DMS53 (cell line): ENCODE results near the gene EIF3B.
"Not testable (repeated sequence)": the region's sequence is repeated elsewhere in the genome, so short reads cannot be mapped to it uniquely, and the experiment has no call there.

ENCODE experiments used
- DNase-seq: peaks from one replicate; lab custom pipeline; 2025; lab: John Stamatoyannopoulos, UW

EIF3B gene

DNA sequence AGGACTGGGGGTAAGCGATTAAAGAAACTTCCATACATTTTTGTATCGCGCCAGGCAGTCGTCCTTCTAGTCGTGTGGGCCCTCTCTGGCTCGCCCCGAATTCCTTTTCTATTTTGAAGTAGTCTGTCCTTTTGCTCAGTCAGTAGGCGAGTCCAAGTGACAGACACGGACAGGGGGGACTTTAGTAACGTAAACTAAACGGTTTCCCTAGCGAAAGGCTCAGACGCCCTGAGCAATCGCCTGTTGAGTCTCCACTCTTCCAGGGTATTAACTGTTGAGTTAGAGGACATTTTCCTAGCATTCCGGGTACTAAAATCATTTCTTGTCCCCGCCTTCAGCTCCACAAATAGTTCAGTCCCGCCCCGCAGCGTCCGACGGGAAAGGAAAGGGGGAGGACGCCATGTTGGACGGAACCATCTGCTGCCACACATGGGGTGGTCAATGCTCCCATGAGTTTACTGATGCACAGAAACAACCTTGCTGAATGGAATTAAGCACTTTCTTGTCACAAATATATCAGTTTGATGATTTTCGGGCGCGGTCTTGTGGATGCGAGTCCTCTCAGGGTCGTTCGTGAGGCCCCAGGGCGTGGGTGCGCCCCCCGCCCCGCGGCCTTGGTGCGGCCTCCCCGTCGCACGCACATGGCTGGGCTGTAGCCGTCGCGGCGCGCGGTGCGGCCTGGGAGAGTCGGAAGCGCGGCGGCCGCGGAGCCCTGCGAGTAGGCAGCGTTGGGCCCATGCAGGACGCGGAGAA lies at the start of gene EIF3B:
Gene EIF3B (plus strand): TSS at position 642 of the 753 bp plus-strand sequence. CDS start 95 bp downstream, at position 737.
- peak; percentile 96 for DNase-seq

DNA sequence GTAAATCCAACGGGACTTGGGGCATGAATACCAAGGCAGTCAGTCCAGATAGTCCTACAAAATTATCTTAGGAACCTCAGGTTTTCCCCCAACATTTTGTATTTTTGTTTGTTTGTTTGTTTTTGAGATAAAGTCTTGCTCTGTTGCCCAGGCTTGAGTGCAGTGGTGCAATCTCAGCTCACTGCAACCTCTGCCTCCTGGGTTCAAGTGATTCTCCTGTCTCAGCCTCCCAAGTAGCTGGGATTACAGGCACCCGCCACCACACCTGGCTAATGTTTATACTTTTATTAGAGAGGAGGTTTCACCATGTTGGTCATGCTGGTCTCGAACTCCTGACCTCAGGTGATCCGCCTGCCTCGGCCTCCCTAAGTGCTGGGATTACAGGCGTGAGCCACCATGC lies 49.4 kb upstream of the EIF3B start:
- not testable (repeated sequence) for DNase-seq

DNA sequence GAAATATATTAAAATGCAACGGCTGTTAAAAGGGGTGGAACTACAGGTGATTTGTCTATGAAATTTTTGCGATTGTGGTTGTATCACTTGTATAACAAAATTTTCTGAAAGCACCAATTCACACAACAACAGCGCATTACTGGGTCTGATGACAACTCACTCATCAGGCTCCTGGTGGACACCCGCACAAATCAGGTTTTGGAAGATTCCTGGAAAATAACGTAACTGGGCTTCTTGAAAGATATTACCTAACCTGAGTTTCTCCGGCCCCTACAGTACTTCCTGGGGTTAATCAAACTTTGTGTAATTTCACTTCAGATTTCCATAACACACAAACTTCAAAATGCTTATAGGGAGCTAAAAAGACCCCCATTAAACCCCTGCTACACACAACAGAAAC lies 47.9 kb upstream of the EIF3B start:
- no peak for DNase-seq

DNA sequence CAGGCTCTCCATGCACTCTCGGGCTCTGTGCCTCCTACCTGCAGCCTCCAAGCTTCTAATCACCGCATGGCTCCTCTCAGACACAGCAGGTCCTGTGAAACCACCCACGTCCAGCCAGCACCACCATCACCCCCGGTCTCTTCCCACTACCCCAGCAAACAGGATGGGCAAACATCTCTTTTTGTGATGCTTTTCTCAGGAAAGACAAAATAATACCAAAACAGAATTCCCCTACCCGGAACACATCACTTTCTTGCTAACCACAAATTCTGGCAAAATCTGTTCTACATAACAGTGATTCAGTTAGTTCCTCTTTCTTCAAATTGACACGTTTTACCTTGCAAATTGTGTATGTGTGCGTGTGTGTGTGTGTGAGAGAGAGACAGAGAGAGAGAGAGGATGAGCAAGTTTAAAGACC lies 46.9 kb upstream of the EIF3B start:
- no peak for DNase-seq

DNA sequence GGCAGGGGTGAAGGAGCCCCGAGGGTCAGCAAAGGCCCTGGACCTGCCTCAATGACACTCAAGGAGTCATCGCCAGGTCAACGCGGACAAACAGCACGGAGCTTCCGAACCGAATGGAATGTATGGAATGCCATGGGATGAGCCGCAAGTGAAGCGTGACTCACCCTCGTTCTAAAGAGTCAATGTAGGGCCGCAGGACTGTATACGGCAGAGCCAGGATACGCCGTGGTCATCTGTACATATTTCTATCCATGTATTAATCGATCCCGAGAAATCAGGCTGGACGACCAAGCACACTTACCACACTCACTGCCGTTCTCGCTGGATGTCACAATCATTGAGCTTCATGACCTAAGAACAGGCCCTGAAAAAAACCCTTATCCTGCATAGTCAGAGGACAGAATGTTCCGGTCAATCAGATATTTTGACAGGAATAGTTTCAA lies 44.7 kb upstream of the EIF3B start:
- no peak for DNase-seq

DNA sequence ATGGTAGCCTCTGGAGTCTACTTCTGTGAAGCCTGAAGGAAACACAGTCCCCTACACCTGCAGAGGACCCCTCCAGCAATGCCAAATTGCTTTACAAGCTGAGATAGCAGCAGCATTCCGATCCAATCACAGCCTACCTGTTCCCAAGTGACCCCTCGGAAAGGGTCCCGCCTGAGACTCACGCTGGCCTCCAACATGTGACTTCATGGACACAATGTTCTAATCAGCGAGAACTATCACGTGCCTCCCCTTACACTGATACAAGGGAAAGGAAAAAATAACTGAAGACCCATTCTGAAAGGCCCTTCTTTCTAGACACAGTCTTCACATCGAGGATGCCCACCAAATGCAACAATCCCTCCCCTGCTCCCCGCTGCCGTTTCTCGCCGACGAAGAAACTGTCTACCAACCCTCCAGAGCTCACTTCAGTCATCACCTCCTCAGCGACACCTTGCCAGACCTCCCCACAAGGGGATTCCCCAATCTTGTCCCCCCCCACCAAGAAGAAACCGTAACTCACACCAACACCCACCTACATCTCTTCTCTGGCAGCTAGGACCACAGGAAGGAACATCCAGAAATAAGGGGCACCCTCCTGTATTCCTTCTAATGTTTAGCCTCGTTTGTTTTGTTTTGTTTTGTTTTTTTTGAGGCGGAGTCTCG lies 42.2 kb upstream of the EIF3B start:
- no peak for DNase-seq

DNA sequence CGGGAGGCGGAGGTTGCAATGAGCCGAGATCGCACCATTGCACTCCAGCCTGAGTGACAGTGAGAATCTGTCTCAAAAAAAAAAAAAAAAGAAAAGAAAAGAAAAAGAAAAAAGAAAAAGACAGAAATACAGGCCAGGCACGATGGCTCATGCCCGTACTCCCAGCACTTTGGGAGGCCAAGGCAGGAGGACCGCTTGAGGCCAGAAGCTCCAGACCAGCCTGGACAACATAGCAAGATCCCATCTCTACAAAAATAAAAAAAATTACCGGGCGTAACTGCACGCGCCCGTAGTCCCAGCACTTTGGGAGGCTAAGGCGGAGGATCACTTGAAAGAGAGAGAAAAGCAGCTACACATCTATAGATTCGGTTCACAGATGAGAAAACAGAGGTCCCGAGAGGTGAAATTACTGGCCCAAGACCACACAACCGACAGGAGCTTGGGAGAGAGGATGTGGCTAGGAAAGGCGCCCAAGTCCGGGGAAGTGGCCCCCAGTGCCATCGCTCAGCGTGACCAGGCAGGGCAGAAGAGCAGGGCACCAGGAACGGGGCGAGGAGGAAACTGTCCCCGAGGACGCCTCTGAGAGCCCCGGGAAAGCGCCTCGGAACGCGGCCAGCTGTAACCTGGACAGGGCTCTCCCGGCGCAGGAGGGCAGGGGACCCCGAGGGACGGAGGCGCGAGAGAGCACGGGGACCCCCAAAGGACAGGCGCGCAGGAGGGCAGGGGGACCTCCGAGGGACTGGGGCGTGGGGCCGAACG lies 41.0 kb upstream of the EIF3B start:
- DNase-seq = peak; percentile 58

DNA sequence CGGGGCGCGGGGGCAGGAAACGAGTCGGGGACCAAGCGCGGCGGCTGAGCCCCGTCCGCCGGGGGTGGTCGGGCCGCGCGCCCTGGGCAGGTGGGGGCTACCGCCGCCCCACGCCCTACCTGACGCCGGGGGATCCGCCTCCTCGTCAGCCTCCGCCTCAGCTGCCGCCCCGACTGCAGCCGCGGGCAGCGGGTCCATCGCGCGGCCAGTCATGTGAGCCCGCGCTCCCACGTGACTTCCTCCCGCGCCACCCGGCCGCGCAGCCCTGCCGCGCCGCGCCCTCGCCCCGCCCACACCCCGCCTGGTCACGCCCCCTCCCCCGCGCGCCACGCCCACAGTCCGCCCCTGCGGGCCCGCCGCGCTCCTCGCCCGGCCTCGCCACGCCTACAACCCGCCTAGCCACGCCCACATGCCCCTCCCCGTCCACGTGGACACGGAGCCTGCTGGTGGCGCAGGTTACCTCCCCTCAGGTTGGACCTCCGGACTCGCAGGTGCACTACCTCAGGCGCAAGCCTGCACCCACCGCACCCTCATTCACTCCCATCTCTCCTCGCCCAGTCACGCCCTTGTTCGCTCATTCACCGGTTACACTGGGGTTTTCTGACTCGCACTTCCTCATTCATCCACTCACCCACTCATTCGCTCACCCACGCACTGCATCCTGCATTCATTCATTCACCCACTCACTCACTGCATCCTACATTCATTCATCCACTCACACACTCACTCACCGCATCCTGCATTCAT lies 40.2 kb upstream of the EIF3B start, which contains the start of gene SNX8:
Gene SNX8 (minus strand): TSS at position 233 of the 747 bp plus-strand sequence. CDS start 20 bp downstream, at position 213.
- DNase-seq = peak; percentile 97

DNA sequence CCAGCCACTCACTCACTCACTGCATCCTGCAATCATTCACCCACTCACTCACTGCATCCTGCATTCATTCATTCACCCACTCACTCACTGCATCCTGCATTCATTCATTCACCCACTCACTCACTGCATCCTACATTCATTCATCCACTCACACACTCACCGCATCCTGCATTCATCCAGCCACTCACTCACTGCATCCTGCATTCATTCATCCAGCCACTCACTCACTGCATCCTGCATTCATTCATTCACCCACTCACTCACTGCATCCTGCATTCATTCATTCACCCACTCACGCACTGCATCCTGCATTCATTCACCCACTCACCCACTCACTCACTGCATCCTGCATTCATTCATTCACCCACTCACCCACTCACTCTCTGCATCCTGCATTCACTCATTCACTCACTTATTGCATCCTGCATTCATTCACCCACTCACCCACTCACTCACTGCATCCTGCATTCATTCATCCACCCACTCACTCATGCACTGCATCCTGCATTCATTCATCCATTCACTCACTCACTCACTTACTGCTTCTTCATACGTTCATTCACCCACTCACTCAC lies 39.6 kb upstream of the EIF3B start:
- DNase-seq = not testable (repeated sequence)

DNA sequence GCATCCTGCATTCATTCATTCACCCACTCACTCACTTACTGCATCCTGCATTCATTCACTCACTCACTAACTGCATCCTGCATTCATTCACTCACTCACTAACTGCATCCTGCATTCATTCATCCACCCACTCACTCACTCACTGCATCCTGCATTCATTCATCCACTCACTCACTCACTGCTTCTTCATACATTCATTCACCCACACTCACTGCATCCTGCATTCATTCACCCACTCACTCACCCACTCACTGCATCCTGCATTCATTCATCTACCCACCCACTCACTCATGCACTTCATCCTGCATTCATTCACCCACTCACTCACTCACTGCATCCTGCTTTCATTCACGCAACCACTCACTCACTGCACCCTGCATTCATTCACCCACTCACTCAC lies 38.8 kb upstream of the EIF3B start:
- no peak for DNase-seq

DNA sequence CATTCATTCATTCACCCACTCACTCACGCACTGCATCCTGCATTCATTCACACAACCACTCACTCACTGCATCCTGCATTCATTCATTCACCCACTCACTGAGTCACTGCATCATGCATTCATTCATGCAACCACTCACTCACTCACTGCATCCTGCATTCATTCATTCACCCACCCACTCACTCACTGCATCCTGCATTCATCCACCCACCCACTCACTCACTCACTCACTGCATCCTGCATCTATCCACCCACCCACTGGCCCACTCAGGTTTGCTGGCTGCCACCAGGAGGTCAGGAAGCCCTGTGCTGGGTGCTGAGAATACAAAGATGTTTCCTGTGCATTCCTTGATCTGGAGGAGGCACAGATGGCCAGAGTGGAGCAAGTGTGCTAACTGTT lies 38.0 kb upstream of the EIF3B start:
- no peak for DNase-seq

DNA sequence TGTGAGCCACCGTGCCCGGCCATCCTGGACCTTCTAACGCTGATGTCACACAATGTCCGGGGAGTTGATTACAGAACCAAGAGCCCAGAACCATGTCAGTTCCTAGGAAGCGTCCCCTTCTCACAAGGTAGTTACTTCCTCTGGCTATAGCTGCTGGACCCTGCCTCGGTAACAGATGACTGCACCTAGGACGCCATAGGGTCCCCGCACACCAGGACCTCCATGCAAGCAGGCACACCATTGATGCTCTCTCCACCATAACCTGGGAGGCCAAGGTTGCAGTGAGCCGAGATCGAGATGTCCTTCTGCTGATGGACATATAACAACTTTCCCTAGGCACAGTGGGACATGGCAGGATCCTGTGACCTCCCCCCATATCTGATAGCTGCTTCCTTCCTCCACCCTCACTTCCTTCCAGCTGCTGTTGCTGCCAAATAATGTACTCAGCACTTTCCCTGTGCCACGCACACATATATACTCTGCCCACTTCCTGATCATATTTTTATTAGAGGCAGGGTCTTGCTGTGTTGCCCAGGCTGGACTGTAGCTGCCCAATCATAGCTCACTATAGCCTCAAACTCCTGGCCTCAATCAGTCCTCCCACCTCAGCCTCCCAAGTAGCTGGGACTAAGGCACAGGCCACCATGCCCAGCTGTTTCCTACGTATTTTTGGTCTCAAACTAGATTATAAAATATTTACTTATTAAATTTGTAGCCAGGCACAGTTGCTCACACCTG lies 36.9 kb upstream of the EIF3B start:
- no peak for DNase-seq

DNA sequence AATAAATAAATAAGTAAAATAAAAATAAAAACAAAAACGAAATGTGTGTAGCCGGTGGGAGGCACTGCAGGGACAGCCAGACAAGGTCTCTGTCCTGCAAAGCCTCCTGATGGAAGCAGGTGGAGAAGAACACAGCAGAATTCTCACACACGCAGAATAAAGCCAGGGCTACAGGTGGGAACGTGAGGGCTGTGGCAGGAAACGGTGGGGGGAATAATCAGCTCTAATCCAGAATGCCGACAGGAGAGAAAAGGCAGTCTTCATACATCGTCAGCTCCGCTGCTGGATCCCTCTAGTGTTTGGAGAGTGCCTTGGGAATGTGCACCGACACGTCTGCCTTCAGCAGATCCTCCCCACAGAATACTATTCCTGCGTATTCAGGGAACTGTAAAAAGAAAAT lies 33.6 kb upstream of the EIF3B start:
- DNase-seq = peak; percentile 70

DNA sequence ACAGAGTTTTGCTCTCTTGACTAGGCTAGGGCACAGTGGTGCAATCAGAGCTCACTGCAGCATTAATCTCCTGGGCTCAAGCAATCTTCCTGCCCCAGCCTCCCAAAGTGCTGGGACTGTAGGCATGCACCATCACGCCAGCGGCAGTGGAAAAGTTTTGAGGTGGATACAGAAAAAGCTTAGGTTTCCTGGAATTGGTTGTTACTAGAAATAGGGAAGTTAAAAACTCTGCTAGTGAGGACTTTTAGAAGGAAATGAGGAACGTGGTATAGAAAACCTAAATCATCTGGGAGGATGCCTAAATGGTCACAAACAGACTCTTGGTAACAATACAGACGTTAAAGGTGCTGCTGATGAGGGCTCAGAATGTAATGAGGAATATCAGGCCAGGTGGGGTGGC lies 29.5 kb upstream of the EIF3B start:
- no peak for DNase-seq

DNA sequence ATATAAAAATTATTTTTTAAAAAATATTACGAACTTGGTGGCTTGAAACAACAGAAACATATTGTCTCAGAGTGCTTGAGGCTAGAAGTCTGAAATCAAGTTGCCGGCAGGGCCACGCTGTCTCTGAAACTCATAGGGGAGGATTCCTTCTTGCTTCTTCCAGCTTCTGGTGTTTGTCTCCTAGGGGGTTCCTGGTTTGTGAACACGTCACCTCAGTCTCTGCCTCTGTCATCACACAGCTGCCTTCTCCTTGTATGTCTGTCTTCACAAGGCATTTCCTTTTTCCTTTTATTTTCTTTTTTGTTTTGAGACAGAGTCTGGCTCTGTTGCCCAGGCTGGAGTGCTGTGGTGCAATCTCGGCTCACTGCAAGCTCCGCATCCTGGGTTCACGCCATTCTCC lies 27.7 kb upstream of the EIF3B start:
- no peak for DNase-seq

DNA sequence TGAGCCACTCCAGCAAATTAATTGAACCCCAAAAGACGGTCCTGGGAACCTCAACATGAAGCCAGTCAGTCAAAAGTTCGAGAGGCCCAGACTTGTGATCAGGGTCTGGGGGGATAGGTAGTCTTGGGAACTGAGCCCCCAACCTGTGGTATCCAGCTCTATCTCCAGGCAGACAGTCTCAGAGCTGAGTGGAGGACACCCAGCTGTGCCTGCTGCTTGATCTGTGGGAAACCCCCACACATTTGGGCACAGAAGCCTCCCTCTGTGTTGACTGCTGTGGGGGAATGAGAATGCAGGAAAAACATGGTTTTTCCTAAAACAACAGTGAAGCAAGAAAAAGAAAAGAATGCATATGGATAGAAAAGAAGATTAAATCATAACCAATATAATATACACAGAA lies 24.1 kb upstream of the EIF3B start:
- no peak for DNase-seq

DNA sequence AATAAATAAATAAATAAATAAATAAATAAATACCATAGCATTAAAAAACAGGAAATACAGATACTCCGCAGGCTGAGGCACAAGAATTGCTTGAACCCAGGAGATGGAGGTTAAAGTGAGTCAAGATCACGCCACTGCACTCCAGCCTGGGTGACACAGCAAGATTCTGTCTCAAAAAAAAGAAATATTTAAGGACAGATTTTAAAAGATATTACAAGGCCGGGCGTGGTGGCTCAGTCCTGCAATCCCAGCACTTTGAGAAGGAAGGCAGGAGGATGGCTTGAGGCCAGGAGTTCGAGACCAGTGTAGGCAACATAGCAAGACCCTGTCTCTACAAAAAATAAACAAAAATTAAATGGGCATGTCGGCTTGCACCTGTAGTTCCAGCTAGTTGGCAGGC lies 22.9 kb upstream of the EIF3B start:
- no peak for DNase-seq

DNA sequence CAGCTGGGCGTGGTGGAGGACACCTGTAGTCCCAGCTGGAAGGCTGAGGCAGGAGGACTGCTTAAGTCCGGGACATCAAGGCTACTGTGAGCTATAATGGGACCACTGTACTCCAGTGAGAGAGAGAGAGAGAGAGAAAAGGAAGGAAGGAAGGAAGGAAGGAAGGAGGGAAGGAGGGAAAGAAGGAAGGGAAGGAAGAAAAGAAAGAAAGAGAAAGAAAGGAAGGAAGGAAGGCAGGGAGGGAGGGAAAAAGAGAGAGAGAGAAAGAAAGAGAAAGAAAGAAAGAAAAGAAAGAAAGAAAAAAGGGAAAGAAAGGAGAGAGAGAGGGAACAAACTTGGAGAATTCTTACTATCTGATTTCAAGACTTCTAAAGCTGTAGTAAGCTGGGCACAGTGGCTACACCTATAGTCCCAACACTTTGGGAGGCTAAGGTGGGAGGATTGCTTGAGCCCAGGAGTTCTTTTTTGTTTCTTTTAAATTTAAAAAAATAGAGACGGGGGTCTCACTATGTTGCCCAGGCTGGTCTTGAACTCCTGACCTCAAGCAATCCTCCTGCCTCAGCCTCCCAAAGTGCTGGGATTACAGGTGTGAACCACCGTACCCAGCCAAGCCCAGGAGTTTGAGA lies 21.9 kb upstream of the EIF3B start:
- DNase-seq = not testable (repeated sequence)

DNA sequence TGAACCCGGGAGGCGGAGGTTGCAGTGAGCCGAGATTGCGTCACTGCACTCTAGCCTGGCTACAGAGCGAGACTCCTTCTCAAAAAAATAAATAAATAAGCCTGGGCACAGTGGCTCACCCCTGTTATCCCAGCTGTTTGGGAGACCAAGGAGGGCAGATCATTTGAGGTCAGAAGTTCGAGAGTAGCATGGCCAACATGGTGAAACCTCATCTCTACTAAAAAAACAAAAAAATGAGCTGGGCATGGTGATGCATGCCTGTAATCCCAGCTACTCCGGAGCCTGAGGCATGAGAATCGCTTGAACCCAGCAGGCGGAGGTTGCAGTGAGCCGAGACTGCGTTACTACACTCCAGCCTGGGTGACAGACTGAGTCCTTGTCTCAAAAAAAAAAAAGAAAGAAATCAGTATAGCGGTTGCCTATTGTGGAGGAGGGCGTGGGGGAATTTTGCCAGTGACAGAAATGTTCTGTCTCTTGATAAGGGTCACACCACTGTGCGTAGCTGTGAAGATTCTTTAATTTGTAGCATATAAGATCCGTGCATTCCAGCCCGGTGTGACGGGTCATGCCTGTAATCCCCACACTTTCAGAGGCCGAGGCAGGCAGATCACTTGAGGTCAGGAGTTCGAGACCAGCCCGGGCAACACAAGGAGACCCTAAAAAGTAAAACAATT lies 17.9 kb upstream of the EIF3B start:
- no peak for DNase-seq
